H54 (cell line): Measurements from ENCODE around the gene TACC3.
A peak's percentile ranks its signal among the peaks of the same experiment; 100 is the strongest.

Source experiments
- DNase-seq: peaks from one replicate; pipeline ENCODE4 v3.0.0; 2011; ENCODE audit warnings: low spot score, mixed read lengths; ENCODE audit not compliant: insufficient read length
- FAIRE-seq: peaks from 3 replicates; lab custom pipeline; 2011; peaks lifted over from hg19 to GRCh38; lab: Jason Lieb, UNC
- POLR2A ChIP-seq: IDR thresholded peaks from 2 replicates; pipeline ENCODE4 v1.6.1; 2011; ENCODE audit warnings: low read depth, mild to moderate bottlenecking, low read length

Gene TACC3

DNA sequence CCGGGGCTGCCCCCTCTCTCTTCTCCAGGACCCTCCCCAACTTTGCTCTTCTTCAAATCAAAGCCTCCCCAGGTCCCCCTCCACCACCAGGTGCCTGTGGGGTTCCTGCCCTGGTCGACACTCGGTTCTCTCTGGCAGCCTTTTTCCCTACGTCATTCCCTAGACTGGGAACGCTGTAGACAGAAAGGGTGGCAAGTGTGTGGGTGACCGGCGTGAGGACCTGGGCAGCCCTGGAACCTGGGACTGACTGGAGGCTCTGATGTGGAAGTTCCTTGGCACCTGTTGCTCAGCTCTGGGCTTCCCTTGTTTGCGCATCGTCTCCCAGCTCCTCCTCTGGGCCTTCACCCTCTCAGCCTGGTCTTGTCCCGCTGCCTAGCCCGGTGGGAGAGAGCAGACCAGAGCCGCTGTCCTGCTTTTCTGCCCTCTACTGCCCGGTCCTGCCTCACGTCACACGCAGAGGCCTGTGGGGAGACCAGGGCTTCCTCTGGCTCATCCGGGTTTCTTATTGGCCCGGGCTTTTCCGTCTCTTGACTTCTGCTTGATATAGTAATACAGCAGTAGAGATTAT, 1.3 kb downstream of the TACC3 start:
- no peak for TF ChIP-seq POLR2A
- FAIRE-seq (no peak), DNase-seq (no peak)

DNA sequence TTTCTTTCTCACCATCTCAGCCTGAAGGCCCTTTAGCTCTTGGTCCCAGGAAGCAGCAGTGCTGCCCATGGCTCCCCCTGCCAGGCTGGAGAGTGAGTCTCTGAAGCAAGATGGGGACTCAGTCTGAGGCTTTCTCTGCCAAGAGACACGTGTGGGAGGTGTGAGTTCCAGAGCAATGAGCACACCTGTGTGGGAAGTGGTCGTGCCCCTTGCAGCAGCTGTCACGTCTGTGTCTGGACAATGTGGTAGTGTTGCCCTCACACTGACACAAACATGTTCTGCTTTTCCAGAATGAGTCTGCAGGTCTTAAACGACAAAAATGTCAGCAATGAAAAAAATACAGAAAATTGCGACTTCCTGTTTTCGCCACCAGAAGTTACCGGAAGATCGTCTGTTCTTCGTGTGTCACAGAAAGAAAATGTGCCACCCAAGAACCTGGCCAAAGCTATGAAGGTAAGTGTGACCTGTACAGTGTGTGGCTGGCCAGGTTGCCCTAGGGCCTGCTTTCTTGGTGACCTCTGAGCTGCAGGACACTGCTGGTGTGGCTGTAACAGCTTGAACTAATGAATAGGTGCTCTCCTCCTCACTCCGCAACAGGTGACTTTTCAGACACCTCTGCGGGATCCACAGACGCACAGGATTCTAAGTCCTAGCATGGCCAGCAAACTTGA, 1.9 kb downstream of the TACC3 start:
- no peak for TF ChIP-seq POLR2A
- DNase-seq = no peak
- FAIRE-seq = no peak

DNA sequence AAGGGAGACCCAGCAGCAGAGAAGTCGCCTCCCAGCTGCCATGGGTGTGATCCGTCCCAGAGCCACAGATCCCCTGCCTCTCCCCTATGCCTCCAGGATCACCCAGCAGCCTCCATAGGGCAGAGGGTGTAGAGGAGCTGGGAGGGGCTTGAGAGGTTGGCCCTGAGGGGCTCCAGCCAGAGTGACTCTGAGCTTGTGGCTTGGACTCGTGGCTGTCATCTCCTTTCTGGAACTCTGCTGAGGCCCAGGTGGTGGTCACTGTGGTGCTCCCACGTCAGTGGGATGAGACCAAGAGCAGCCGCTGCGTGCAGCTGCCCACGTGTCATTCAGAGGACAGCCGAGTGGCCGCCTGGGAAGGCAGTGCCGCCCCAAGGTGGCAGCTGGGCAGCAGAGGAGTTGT, 4.2 kb downstream of the TACC3 start:
- FAIRE-seq (no peak), DNase-seq (no peak)
- TF ChIP-seq POLR2A = no peak

DNA sequence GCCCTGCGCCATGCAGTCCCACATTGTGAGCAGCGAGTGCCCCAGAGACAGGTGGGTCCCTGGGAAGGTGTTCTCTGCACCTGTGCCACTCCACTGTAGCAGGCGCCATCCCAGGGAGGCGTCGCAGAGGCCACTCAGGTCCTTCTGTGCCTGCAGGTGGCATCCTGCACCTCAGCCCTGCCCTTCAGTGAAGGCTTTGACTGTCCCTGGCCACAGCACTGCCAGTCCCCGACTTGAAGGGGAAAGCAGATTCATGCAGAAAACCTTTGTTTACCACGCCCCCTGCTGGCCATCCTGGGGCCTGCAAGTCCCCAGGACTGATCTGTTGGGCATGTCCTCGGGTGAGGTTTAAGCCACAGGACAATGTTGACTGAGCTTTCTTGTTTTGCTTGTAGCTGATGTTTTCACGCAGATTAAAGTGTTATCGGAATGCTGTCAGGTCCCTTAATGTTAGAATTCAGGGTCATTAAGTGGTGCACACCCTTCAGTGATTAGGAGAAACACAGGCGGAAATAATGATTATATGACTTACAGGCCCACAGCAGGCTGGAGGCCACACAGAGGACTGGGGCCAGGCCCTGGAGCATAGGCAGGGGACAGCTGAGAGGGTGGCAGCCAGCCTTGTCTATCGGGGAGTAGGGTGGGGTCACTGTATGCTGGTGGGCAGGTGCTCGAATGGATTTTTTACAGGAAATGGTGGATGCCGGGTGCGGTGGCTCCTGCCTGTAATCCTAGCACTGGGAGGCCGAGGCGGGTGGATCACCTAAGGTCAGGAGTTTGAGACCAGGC, 5.0 kb downstream of the TACC3 start:
- no peak for TF ChIP-seq POLR2A
- DNase-seq (peak; percentile 53), FAIRE-seq (no peak)

DNA sequence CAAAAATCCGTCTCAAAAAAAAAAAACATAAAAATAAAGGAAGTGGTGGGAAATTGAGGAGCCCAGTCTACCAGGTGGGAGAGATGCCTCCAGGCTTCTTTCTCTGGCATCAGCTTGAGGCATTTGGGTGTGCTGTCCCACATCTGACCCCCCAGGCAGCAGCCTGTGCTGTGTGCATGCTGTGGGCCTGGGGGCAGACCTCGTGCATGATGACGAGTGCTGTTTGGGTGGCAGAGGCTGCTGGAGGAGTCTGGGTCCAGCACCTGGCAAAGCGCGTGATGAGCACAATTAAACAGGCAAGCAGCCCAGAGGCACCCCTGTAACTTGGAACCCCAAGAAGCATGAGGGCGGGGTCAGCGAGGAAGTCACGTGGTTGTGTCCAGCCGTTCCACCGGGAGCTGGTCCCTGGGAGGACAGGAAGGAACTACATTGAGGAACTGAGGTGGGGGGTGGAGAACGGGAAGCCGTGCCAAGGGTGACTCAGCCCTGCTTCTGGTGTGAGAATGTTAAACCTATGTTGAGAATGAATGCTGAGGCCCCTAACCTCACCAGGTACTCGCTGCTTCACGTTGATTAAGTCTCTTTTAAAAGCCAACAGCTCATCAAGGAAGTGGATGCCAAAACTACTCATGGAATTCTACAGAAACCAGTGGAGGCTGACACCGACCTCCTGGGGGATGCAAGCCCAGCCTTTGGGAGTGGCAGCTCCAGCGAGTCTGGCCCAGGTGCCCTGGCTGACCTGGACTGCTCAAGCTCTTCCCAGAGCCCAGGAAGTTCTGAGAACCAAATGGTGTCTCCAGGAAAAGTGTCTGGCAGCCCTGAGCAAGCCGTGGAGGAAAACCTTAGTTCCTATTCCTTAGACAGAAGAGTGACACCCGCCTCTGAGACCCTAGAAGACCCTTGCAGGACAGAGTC, 6.1 kb downstream of the TACC3 start:
- TF ChIP-seq POLR2A = no peak
- DNase-seq = peak; percentile 76
- FAIRE-seq = no peak

DNA sequence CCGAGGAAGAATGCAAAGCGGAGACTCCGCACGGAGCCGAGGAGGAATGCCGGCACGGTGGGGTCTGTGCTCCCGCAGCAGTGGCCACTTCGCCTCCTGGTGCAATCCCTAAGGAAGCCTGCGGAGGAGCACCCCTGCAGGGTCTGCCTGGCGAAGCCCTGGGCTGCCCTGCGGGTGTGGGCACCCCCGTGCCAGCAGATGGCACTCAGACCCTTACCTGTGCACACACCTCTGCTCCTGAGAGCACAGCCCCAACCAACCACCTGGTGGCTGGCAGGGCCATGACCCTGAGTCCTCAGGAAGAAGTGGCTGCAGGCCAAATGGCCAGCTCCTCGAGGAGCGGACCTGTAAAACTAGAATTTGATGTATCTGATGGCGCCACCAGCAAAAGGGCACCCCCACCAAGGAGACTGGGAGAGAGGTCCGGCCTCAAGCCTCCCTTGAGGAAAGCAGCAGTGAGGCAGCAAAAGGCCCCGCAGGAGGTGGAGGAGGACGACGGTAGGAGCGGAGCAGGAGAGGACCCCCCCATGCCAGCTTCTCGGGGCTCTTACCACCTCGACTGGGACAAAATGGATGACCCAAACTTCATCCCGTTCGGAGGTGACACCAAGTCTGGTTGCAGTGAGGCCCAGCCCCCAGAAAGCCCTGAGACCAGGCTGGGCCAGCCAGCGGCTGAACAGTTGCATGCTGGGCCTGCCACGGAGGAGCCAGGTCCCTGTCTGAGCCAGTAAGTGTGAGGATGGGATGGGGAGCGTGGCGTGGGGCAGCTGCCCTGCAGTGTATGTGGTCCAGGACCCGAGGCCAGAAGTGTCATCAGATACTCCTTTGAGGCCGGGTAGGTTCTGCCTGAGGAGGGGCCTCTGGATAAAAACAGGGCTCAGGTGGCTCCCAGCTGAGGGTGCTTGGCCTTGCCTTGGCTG, 7.0 kb downstream of the TACC3 start:
- DNase-seq (no peak), FAIRE-seq (no peak)
- TF ChIP-seq POLR2A = no peak

DNA sequence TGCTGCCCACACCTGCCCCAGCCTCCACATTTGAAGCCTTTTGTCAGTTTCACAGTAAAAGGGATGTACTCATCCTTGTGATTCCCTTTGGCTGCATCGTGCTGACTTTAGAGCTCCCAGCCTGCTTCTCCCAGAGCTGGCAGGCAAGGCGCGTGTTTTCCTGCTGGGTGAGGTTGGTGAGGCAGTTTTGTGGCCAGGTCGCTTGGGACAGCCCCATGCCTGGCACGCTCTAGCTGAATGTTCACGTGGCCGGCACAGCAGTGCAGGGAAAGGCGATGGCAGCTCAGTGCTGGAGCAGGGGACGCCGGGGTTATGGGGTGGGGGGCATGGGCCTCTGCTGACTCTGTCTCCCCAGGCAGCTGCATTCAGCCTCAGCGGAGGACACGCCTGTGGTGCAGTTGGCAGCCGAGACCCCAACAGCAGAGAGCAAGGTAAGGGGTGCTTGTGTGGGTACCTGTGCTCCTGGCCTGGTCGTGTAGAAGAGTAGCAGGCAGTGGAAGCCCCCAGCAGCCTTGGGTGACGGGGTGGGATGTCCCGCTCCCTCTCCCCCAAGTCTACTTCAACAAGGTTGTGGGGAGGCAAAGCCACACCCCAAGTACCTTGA, 9.3 kb downstream of the TACC3 start:
- DNase-seq (no peak), FAIRE-seq (no peak)
- no peak for TF ChIP-seq POLR2A

DNA sequence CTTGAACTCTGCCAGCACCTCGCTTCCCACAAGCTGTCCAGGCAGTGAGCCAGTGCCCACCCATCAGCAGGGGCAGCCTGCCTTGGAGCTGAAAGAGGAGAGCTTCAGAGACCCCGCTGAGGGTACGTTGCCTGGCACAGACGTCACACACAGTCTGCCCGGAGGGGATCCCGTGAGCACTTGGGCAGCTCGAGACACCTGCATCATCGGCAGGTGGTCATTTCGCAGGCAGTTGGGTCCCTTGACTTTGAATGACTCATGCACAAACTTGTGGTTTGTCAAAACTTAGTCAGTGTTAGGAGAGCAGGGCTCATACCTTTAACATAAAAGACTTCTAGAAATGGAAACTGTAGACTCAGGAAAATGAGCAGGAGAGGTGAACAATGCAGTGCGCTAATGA, 9.9 kb downstream of the TACC3 start:
- FAIRE-seq (no peak), DNase-seq (no peak)
- TF ChIP-seq POLR2A = no peak

DNA sequence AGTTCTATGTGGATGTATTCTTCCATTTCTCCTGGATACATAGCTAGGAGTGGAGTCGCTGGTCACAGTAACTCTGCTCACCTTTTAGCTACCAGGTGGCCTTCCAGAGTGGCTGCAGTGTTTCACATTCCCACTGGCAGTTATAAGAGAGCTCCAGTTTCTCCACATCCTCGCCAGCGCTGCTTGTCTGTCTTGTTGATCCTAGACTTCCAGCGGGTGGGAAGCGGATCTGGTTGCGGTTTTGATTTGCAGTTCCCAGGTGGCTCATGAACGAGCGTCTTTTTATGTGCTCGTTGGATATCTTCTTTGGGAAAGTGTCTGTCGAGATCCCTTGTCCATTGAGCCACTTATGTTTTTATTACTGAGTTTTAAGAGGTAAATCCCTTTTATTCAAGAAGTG, 11.6 kb downstream of the TACC3 start:
- TF ChIP-seq POLR2A = no peak
- DNase-seq = no peak
- FAIRE-seq = no peak

DNA sequence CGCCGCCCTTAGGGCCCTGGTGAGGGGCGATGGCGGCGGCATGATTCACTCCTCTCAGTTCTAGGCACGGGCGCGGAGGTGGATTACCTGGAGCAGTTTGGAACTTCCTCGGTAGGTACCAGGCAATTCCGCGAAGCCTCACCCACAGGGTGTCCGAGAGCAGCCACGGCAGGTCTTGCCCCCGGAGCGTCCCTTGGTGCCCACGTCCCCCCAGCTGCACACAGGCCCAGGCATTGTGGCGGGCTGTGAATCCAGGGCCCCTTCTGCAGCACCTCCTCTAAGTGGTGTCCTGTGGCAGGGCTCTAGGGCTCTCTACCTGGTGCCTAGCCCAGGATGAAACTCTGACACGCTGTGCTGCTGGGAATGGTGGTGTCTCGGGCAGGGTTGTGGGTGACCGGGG, 13.9 kb downstream of the TACC3 start:
- no peak for FAIRE-seq
- TF ChIP-seq POLR2A = no peak
- no peak for DNase-seq

DNA sequence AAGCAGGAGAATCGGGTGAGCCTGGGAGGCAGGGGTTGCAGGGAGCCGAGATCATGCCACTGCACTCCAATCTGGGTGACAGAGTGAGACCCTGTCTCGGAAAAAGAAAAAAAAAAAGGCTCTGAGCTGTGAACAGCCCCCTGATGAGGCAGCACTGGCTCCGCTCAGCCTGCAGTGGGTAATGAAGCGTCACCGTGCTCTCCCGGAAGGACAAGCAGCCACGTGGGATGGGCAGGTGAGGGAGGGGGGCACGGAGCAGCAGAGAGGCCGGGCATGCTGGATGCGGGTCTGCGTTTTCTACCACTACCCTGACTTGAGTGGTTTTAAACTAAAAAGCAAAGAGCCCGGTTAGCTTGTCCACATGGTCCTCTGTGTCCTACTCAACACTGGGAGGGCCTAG, 15.5 kb downstream of the TACC3 start:
- FAIRE-seq = no peak
- no peak for TF ChIP-seq POLR2A
- DNase-seq = no peak

DNA sequence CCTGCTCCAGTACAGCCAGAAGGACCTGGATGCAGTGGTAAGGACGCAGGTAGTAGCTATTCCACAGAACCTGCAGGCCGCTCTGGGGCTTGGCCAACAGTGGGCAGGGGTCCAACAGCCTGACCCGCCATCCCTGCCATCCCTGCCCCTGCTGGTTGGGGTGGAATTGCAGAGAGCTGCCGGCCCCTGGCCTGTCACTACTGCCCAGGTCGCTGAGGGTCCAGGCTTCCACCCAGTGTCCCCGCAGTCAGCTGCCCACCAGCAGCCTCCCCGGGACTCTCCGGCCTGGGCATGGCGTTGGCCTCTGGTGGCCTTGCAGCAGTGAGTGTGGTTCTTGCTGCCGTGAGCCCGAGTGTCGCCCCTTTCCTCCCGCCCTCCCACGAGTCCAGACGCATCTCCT, 16.3 kb downstream of the TACC3 start:
- DNase-seq (no peak), FAIRE-seq (no peak)
- TF ChIP-seq POLR2A = no peak
